ENCODE data around the gene SFTPA1.
"Not testable (repeated sequence)": the region's sequence is repeated elsewhere in the genome, so short reads cannot be mapped to it uniquely, and the experiment has no call there.

SFTPA1 gene

GRCh38 chr10:79629955-79630327 is 19.2 kb downstream of the SFTPA1 start:
- Mint-ChIP-seq H3K4me1 (ENCODE audit: low read depth) (no peaks in the 10 kb centered on the region), H3K27ac (no peak overlapping the region), H3K36me3 (ENCODE audit: low read depth) (no peaks in the 10 kb centered on the region), H3K4me3 (no peak overlapping the region), H3K9me3 (peaks cover 7% of the 10 kb centered on the region), H3K27me3 (peaks cover 27% of the 10 kb centered on the region)
- DNase-seq = no peak

- not testable (repeated sequence) for DNase-seq, H3K9me3 Mint-ChIP-seq
Observed at GRCh38 chr10:79636654-79637199, 26.0 kb downstream of the SFTPA1 start.

GRCh38 chr10:79638318-79638717 is 27.6 kb downstream of the SFTPA1 start:
- Mint-ChIP-seq H3K36me3 (ENCODE audit: low read depth) (no peaks in the 10 kb centered on the region), H3K9me3 (no peaks in the 10 kb centered on the region), H3K4me3 (no peak overlapping the region), H3K4me1 (ENCODE audit: low read depth) (no peaks in the 10 kb centered on the region), H3K27me3 (no peaks in the 10 kb centered on the region), H3K27ac (no peak overlapping the region)
- no peak for DNase-seq

More at GRCh38 chr10:79636654-79637199, 26.0 kb downstream of the SFTPA1 start:
- H3K4me3 Mint-ChIP-seq; H3K27ac Mint-ChIP-seq; H3K36me3 Mint-ChIP-seq (ENCODE audit: low read depth); H3K4me1 Mint-ChIP-seq (ENCODE audit: low read depth); H3K27me3 Mint-ChIP-seq: not testable (repeated sequence)

- not testable (repeated sequence) for H3K4me3 Mint-ChIP-seq; H3K4me1 Mint-ChIP-seq (ENCODE audit: low read depth); H3K27ac Mint-ChIP-seq; H3K9me3 Mint-ChIP-seq; H3K27me3 Mint-ChIP-seq; H3K36me3 Mint-ChIP-seq (ENCODE audit: low read depth); DNase-seq
Observed at GRCh38 chr10:79652695-79653094, 42.0 kb downstream of the SFTPA1 start.

- H3K27ac Mint-ChIP-seq; H3K9me3 Mint-ChIP-seq; H3K4me1 Mint-ChIP-seq (ENCODE audit: low read depth); H3K4me3 Mint-ChIP-seq; H3K27me3 Mint-ChIP-seq; DNase-seq; H3K36me3 Mint-ChIP-seq (ENCODE audit: low read depth): not testable (repeated sequence)
Observed at GRCh38 chr10:79663287-79663686, 52.5 kb downstream of the SFTPA1 start.

GRCh38 chr10:79664686-79665085 is 53.9 kb downstream of the SFTPA1 start:
- not testable (repeated sequence) for H3K4me3 Mint-ChIP-seq; H3K36me3 Mint-ChIP-seq (ENCODE audit: low read depth); H3K4me1 Mint-ChIP-seq (ENCODE audit: low read depth); H3K27ac Mint-ChIP-seq; H3K9me3 Mint-ChIP-seq; H3K27me3 Mint-ChIP-seq; DNase-seq

Data from activated T-cell treated with anti-CD3 and anti-CD28 coated beads, Interleukin-2, amount 50 U/mL, for 24 hours (primary cell).